Stimulated activated CD4-positive, alpha-beta T cell treated with anti-CD3 and anti-CD28 coated beads, TNF-alpha, amount 100 ng/mL, for 1 hour (primary cell): Measurements from ENCODE around the gene CLDN24.

Experiments used
- DNase-seq, 3 donors: peaks; one replicate each; pipeline ENCODE4 v3.0.0-alpha.2; 2020; ENCODE audit warnings: low read depth in 3 of 3, low spot score in 1 of 3

Gene CLDN24

GRCh38 chr4:183285886-183286285, 36.3 kb downstream of the CLDN24 start:
- no peak for DNase-seq

- DNase-seq: no peak
Measured at GRCh38 chr4:183284965-183285364, 37.3 kb downstream of the CLDN24 start.

DNA sequence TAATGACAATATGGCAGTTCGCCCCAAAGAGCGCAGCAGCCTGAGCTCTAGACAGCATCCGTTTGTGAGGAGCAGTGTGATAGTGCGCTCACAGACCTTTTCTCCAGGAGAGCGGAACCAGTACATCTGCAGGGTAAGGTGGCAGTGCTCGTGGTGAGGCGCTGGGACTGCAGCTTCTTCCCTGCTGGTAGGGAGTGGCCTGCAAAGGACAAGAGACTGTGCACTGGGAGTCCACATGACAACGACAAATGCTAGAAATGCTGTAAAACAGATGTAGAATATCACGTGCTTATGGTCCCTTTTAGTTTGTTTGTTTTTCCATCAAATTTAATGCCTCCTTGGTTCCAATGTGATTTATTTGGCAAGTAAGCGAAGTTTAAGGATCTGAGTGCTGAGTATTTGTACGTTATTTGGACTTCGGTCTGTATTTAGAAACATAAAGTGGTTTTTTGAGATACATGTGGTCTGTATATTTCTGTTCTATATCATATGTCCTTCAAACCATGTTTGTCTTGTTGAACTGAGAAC, 37.9 kb downstream of the CLDN24 start:
- DNase-seq: no peak

GRCh38 chr4:183276106-183276505, 46.1 kb downstream of the CLDN24 start:
- DNase-seq: no peak

GRCh38 chr4:183272384-183272783, 49.8 kb downstream of the CLDN24 start:
- DNase-seq: no peak
